ENCODE measurements around the gene RBM15.

Gene RBM15

DNA sequence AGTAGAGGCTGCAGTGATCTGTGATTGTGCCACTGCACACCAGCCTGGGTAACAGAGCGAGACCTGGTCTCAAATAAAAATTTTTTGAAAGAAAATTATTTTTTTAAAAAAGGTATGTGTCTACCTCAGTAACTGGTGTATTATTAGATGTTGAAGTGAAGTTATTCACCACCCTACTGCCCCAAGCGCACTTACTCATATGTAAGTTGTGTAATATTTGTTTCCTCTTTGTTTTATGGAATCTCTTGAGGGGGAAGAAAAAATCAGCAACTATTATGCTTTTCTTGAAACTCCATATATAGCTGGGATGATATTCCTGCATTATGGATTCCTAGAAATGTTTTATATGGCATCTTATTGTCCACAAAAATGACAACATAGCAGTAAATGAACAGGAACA, 21.3 kb downstream of the RBM15 start:
- no peak for DNase-seq

GRCh38 chr1:110361856-110362255, 22.7 kb downstream of the RBM15 start:
- DNase-seq = no peak

- DNase-seq = no peak
Observed at GRCh38 chr1:110364221-110364620, 25.0 kb downstream of the RBM15 start.

DNA sequence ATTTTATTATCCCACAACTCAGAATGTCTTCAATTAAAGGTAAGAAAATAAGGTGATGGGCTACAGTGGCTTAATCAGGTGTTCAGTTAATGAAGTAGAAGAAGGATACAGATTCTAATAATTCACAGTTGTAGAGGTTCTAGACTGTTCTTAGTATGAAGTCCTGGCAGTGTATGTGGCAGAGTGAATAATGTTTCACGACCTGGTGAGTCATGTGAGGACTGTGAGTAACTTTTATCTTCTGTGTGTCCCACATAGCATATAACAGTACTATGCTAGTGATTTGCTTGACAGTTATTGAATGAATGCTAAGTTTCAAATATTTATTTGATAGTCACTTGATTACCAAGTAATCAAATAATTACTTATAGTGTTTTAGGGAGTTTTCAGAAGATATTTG, 31.6 kb downstream of the RBM15 start:
- DNase-seq = no peak

- DNase-seq = no peak
Observed at GRCh38 chr1:110375490-110375889, 36.3 kb downstream of the RBM15 start.

- no peak for DNase-seq
Observed at GRCh38 chr1:110380672-110381283, 41.6 kb downstream of the RBM15 start.

- DNase-seq = no peak
Observed at GRCh38 chr1:110383251-110383990, 44.2 kb downstream of the RBM15 start.

GRCh38 chr1:110384581-110385321, 45.6 kb downstream of the RBM15 start:
- DNase-seq = no peak

- DNase-seq = no peak
Observed at GRCh38 chr1:110385369-110385768, 46.2 kb downstream of the RBM15 start.

- DNase-seq = no peak
Observed at GRCh38 chr1:110387048-110387754, 48.0 kb downstream of the RBM15 start.

DNA sequence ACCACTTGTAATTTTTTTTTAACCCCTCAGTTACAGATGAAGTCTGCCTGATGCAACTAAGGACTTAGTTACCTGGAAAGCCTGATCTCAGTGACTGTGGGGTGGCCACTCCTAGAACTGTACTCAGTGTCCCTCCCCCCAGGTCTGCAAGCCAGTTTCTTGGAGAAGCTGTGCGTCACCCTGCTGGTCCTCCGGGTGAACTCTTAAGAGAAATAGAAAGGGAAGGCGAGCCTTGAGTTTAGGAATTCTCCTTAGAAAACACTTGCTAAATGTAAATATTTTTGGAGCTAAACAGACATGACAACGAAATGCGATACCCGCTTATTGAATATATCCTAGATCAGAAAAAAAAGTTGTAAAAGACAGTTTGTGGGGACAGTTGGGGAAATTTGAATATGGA, 50.9 kb downstream of the RBM15 start:
- DNase-seq = no peak

- DNase-seq = no peak
Observed at GRCh38 chr1:110390692-110391245, 51.6 kb downstream of the RBM15 start, which contains the start of gene SLC16A4. SLC16A4 (minus strand) TSS chr1:110391026; CDS start chr1:110389323, 1,703 bp downstream.

- no peak for DNase-seq
Observed at GRCh38 chr1:110393286-110393685, 54.1 kb downstream of the RBM15 start.

DNA sequence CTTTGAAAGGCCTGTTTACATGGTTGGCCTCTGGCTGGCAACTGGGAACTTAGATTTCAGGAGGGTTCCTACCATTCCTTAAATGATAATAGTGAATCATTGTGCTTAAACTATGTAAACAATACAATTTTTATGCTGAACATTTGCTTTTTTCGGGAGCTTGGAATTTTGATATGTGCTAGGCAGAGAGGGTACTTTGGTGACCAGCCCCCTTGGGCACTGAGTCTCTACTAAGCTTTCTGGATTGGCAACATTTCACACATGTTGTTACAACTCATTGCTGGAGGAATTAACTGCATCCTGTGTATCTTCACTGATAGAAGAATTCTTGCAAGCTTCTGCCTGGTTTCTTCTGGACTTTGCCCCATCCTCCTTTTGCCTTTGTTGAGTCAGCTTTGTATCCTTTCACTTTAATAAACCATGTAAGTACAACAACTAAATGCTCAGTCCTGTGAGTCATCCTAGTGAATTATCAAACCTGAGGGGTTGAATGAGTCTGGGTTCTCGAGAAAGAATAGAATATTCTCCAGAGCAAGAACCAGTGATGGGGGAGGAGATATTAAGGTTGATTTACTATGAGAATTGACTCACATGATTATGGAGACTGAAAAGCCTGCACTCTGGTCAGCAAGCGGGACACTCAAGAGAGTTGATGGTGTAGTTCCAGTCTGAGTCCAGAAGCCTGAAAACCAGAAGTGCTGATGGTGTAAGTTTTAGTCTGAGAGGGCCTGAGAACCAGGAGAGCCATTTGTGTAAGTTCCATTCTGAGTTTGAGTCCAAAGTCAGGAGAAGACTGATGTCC, 54.7 kb downstream of the RBM15 start:
- no peak for DNase-seq

DNA sequence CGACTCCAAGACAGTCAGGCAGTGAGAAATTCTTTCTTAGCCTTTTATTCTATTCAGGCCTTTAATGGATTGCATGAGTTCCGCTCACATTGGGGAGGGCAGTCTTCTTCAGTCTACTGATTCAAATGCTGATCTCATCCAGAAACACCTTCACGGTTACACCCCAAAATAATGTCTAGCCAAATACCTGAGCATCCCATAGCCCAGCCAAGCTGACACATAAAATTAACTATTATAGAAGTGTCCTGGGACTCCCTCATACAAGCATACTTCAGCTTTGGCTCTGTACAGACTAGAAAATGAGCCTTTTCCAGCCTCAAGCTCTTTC, 55.3 kb downstream of the RBM15 start:
- DNase-seq = no peak
